ENCODE measurements around the gene SCARB1. TPM values are rescaled to one million over a fixed set of nuclear protein-coding genes. Genes with fewer than 3 reads are reported as not detected.

The SCARB1 gene
- total RNA-seq, 4 donors from 2014 or later = 2.1 to 37.0 (median 9.6) TPM

GRCh38 chr12:124774462-124775167 lies 89.0 kb downstream of the SCARB1 start:
- Histone ChIP-seq H3K9me3 (no peaks in the 10 kb centered on the region), H3K27me3 (no peaks in the 10 kb centered on the region), H3K4me1 (no peaks in the 10 kb centered on the region), H3K36me3 (no peaks in the 10 kb centered on the region), H3K4me3 (peak overlapping the region in 1 of 2 donors; percentile 13), H3K27ac (peak overlapping the region; percentile 39 to 43)
- DNase-seq = peak; percentile 57 to 63
- intact Hi-C loops (cut with DNase I; ENCODE audit: low total_unique reads) = loop anchor here (5.0 kb wide), 1 partner anchor 732 kb away; no protein-coding TSS in a partner anchor
- TF ChIP-seq POLR2A (IDR thresholded peaks at IDR 0.05) (no peak), CTCF (IDR thresholded peaks at IDR 0.05) (no peak)

- Histone ChIP-seq H3K9me3 (no peaks in the 10 kb centered on the region), H3K4me3 (no peak overlapping the region), H3K36me3 (no peaks in the 10 kb centered on the region), H3K4me1 (no peaks in the 10 kb centered on the region), H3K27ac (peak overlapping the region; percentile 39 to 43), H3K27me3 (no peaks in the 10 kb centered on the region)
- TF ChIP-seq CTCF (IDR thresholded peaks at IDR 0.05) (no peak), POLR2A (IDR thresholded peaks at IDR 0.05) (no peak)
- intact Hi-C loops (cut with DNase I; ENCODE audit: low total_unique reads) = loop anchor here (5.0 kb wide), 1 partner anchor 732 kb away; no protein-coding TSS in a partner anchor
- DNase-seq = no peak
These were observed 89.6 kb downstream of the SCARB1 start for GRCh38 chr12:124774054-124774461.

- H3K27me3 ChIP-seq = no peaks in the 10 kb centered on the region
- DNase-seq = no peak
- H3K4me1 ChIP-seq = no peaks in the 10 kb centered on the region
- intact Hi-C loops (cut with DNase I; ENCODE audit: low total_unique reads) = loop anchor here (5.0 kb wide), 1 partner anchor 730 kb away; no protein-coding TSS in a partner anchor
- H3K4me3 ChIP-seq = no peak overlapping the region
- no peak overlapping the region for H3K27ac ChIP-seq
- TF ChIP-seq POLR2A (IDR thresholded peaks at IDR 0.05) (no peak), CTCF (IDR thresholded peaks at IDR 0.05) (no peak)
- H3K9me3 ChIP-seq = no peaks in the 10 kb centered on the region
- no peaks in the 10 kb centered on the region for H3K36me3 ChIP-seq
These were observed 91.1 kb downstream of the SCARB1 start for GRCh38 chr12:124772289-124773170.

- Histone ChIP-seq H3K4me3 (no peak overlapping the region), H3K9me3 (no peaks in the 10 kb centered on the region), H3K27ac (no peak overlapping the region), H3K36me3 (no peaks in the 10 kb centered on the region), H3K4me1 (peaks cover 3% of the 10 kb centered on the region in 2 donors), H3K27me3 (no peaks in the 10 kb centered on the region)
- TF ChIP-seq CTCF (IDR thresholded peaks at IDR 0.05) = peak; percentile 97 to 98 (median 98)
- TF ChIP-seq POLR2A (IDR thresholded peaks at IDR 0.05) = peak in 1 of 2 donors; percentile 18
- intact Hi-C loops (cut with DNase I; ENCODE audit: low total_unique reads) = loop anchor here (5.0 kb wide), 1 partner anchor 729 kb away; no protein-coding TSS in a partner anchor
- DNase-seq = peak; percentile 84 to 88
These were observed 92.0 kb downstream of the SCARB1 start for GRCh38 chr12:124771462-124772288.
